Gastroesophageal sphincter (tissue), 3 donors: ENCODE data around the gene TARBP1.

Experiments used
- CTCF ChIP-seq, 4 experiments: fragments of 200-600 bp in 2 of 4; fragments of 450-650 bp in 2 of 4; sonication (generic) in 1 of 4; IDR thresholded peaks; one replicate each; pipeline ENCODE4 v1.5.1; 2017 to 2019; ENCODE audit warnings: antibody characterized with exemption in 4 of 4, mild to moderate bottlenecking in 2 of 4, moderate library complexity in 2 of 4
- POLR2AphosphoS5 ChIP-seq: sonication (generic); formaldehyde crosslinking; IDR thresholded peaks from one replicate; pipeline ENCODE4 v1.6.1; 2017; ENCODE audit warnings: antibody characterized with exemption

- TF ChIP-seq POLR2AphosphoS5 = no peak
- TF ChIP-seq CTCF (IDR thresholded peaks at IDR 0.05) = no peak
Observed at GRCh38 chr1:234373959-234374254, 105.1 kb downstream of the TARBP1 start.
